HepG2 (cell line): ENCODE results near the gene IYD. TPM values are rescaled to one million over a fixed set of nuclear protein-coding genes. Genes with fewer than 3 reads are reported as not detected.

Source experiments
- SALL2 ChIP-seq: sonication (generic); formaldehyde crosslinking; IDR thresholded peaks from 2 replicates; pipeline ENCODE4 v1.8.1; 2023; ENCODE audit warnings: mild to moderate bottlenecking, missing genetic modification reagents, inconsistent platforms
- ZNF230 ChIP-seq: sonication (generic); formaldehyde crosslinking; IDR thresholded peaks from 2 replicates; pipeline ENCODE4 v1.4.0; 2020; ENCODE audit warnings: mild to moderate bottlenecking, missing genetic modification reagents
- ZNF235 ChIP-seq: sonication (generic); formaldehyde crosslinking; IDR thresholded peaks from 2 replicates; pipeline ENCODE4 v1.8.1; 2023; ENCODE audit warnings: mild to moderate bottlenecking, missing genetic modification reagents, borderline replicate concordance
- ZNF318 ChIP-seq: sonication (generic); formaldehyde crosslinking; IDR thresholded peaks from 2 replicates; pipeline ENCODE4 v1.4.0; 2020; ENCODE audit warnings: mild to moderate bottlenecking, missing genetic modification reagents
- ZNF639 ChIP-seq: conservative IDR thresholded peaks from 2 replicates; pipeline ENCODE4 v1.6.1; 2018; ENCODE audit warnings: missing genetic modification reagents
- ZSCAN31 ChIP-seq: sonication (generic); formaldehyde crosslinking; IDR thresholded peaks from 2 replicates; pipeline ENCODE4 v1.5.0; 2020; ENCODE audit warnings: low read depth, mild to moderate bottlenecking, missing genetic modification reagents
- polyA plus RNA-seq, 8 experiments: library from polyadenylated mRNA; depleted of rRNA in 3 of 8; stranded (reverse) in 7 of 8; unstranded in 1 of 8; fragments of >200 nt; fragmentation: Illumina TruSeq in 4 of 8; extraction: Trizol in 4 of 8; gene quantifications; 2 replicates each; pipeline versions ENCODE4 v1.2.1 to v1.2.3, GENCODE V29; 2011 to 2016; ENCODE audit warnings: low read depth in 4 of 8, missing spikeins in 1 of 8, mixed read lengths in 1 of 8; ENCODE audit not compliant: insufficient read depth in 1 of 8
- total RNA-seq, 5 experiments: library from RNA; depleted of rRNA; stranded (reverse); fragments of >200 nt; fragmentation: Illumina TruSeq; extraction: Trizol; gene quantifications; 2 replicates each; pipeline ENCODE4 v1.2.3, GENCODE V29; 2016; ENCODE audit warnings: low read depth in 1 of 5

The IYD gene
- total and polyA plus RNA-seq, 2 of the 13 experiments (the other 11 are each of a cell fraction or from before 2014, with no cell fraction given), result 0.01 to 0.46 TPM

- TF ChIP-seq ZNF318, result no peak
- no peak for TF ChIP-seq ZNF230 (CRISPR knock-in tag)
- TF ChIP-seq SALL2 (CRISPR knock-in tag), result no peak
- no peak for TF ChIP-seq ZNF639 (CRISPR knock-in tag)
- no peak for TF ChIP-seq ZSCAN31 (CRISPR knock-in tag)
- TF ChIP-seq ZNF235 (CRISPR knock-in tag), result no peak
These were observed 50.2 kb downstream of the IYD start (continued) for GRCh38 chr6:150418827-150419594.
